NCI-H510A (cell line): ENCODE measurements around the gene TMEM60.
A peak's percentile ranks its signal among the peaks of the same experiment; 100 is the strongest.
"Not testable (repeated sequence)": the region's sequence is repeated elsewhere in the genome, so short reads cannot be mapped to it uniquely, and the experiment has no call there.

Experiments used
- DNase-seq: peaks from one replicate; lab custom pipeline; 2025; lab: John Stamatoyannopoulos, UW

TMEM60 gene

GRCh38 chr7:77811516-77812289 lies 13.5 kb upstream of the TMEM60 start:
- no peak for DNase-seq

- no peak for DNase-seq
Measured at GRCh38 chr7:77808517-77808916, 10.3 kb upstream of the TMEM60 start.

- no peak for DNase-seq
Measured at GRCh38 chr7:77806425-77806824, 8.2 kb upstream of the TMEM60 start.

GRCh38 chr7:77802557-77803405 lies 4.5 kb upstream of the TMEM60 start:
- no peak for DNase-seq

- no peak for DNase-seq
Measured at GRCh38 chr7:77800730-77801129, 2.5 kb upstream of the TMEM60 start.

- no peak for DNase-seq
Measured at GRCh38 chr7:77800158-77800557, 1.9 kb upstream of the TMEM60 start.

GRCh38 chr7:77799078-77799964 lies 1.1 kb upstream of the TMEM60 start:
- no peak for DNase-seq

- DNase-seq = no peak
Measured at GRCh38 chr7:77797734-77798393, 370 bp downstream of the TMEM60 start.

- no peak for DNase-seq
Measured at GRCh38 chr7:77796960-77797359, 1.3 kb downstream of the TMEM60 start.

GRCh38 chr7:77796109-77796508 lies 2.1 kb downstream of the TMEM60 start:
- DNase-seq = no peak

- DNase-seq = no peak
Measured at GRCh38 chr7:77794000-77794399, 4.2 kb downstream of the TMEM60 start.

GRCh38 chr7:77791956-77792355 lies 6.3 kb downstream of the TMEM60 start:
- no peak for DNase-seq

- peak; percentile 27 for DNase-seq
Measured at GRCh38 chr7:77791336-77791735, 6.9 kb downstream of the TMEM60 start.

- DNase-seq = no peak
Measured at GRCh38 chr7:77788327-77788902, 9.8 kb downstream of the TMEM60 start.

GRCh38 chr7:77786741-77787140 lies 11.5 kb downstream of the TMEM60 start:
- no peak for DNase-seq

- no peak for DNase-seq
Measured at GRCh38 chr7:77786018-77786417, 12.2 kb downstream of the TMEM60 start.

GRCh38 chr7:77784426-77784825 lies 13.8 kb downstream of the TMEM60 start:
- not testable (repeated sequence) for DNase-seq

- DNase-seq = no peak
Measured at GRCh38 chr7:77783545-77783944, 14.7 kb downstream of the TMEM60 start.

- DNase-seq = no peak
Measured at GRCh38 chr7:77783111-77783510, 15.1 kb downstream of the TMEM60 start.

- DNase-seq = no peak
Measured at GRCh38 chr7:77782383-77782782, 15.9 kb downstream of the TMEM60 start.

GRCh38 chr7:77778535-77778934 lies 19.7 kb downstream of the TMEM60 start:
- DNase-seq = no peak
